ENCODE data around the gene COX15. TPM values are rescaled to one million over a fixed set of nuclear protein-coding genes. Genes with fewer than 3 reads are reported as not detected.
"Not testable (repeated sequence)": the region's sequence is repeated elsewhere in the genome, so short reads cannot be mapped to it uniquely, and the experiment has no call there.

The COX15 gene
- 34.7 TPM for total RNA-seq

DNA sequence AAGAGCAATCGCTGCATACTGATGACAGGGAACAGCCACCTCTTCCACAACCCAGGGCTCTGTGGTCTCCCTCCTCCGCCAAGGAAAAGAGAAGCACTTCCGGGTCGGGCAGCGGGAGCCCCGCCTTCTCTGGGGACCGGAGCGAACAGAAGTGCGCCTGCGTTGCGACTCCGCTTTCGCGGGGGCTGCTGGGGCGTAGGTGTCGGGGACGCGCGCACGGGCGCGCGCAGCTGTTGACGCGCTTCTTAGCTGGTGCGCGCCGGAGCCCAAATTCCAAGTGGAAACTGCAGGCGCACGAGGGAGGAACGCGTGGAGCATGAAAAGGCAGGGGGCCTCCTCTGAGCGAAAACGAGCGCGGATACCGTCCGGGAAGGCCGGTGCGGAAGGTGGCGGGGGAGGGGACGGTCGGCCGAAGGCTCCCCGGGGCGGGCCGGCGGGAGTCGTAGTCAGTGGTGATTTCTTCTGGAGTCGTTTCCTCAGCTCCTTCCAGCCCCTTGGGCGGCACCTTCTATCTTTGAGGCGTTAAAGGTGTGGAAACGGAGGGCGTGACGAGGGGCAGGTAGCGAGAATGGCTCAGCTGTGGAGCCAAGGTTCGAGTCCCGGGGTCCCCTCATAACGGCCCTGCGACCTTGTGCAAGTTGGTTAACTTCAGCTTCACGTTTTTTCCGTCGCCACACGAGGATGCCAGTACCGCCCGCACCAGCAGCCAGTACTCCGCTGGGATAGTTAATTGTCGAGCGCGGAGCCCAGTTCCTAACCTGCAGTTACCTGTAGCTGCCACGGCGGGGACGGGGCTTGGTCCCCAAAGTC is at the start of gene COX15, which contains the start of gene CUTC:
Gene COX15 (minus strand): TSS at position 95 of the 810 bp plus-strand sequence. CDS start 78 bp downstream, at position 17.
Gene CUTC (plus strand): TSS at position 202 of the 810 bp plus-strand sequence. CDS start 115 bp downstream, at position 317.
- DNase-seq (ENCODE audit: low read depth in 2 of 3, low spot score in 2 of 3) = peak; percentile 91 to 97 (median 97)

DNA sequence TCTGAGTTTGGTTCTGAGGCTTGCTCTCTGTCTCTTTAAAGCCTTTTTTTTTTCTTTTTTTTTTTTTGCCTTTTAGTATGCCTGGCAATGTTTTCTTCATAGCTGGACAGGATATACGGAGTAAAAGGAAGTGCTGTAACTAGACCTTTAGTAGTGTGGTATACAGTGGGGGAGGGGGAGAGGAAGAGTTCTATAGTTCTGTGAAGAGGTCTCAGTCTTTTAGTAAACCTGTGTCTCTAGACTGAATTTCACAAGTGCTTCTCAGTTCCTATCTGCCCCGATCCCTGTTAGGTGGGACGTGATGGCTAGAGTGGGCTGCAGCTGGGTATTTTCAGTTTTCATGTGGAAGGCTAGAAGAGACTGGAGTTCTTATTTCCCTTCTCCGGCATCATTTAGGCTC is 47.4 kb upstream of the COX15 start:
- peak in 2 of 3 donors; percentile 11 to 33 for DNase-seq (ENCODE audit: low read depth in 2 of 3, low spot score in 2 of 3)

DNA sequence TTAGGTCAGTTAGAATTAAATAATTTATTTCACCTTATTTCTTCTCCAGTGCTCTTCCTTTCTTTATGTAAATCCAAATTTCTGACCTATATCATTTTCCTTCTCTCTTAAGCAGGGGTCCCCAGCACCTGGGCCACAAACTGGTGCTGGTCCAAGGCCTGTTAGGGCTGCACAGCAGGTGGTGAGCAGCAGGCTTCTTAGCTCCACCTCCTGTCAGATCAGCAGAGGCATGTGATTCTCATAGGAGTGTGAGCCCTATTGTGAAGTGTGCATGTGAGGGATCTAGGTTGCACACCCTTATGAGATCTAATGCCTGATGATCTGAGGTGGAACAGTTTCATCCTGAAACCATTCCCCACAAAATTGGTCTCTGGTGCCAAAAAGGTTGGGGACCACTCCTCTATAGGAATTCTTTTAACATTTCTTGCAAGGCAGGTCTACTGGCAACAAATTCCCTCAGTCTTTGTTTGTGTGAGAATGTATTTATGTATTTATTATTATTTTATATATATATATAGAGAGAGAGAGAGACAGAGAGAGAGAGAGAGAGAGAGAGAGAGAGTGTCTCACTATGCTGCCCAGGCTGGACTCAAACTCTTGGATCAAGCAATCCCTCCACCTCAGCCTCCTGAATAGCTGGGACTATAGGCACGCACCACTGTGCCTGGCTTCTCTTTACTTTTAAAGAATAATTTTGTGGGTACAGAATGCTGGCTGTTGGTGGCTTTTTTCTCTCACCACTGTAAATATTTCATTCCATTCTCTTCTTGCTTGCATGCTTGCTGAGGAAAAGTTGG is 46.2 kb upstream of the COX15 start:
- DNase-seq (ENCODE audit: low read depth in 2 of 3, low spot score in 2 of 3) = no peak

DNA sequence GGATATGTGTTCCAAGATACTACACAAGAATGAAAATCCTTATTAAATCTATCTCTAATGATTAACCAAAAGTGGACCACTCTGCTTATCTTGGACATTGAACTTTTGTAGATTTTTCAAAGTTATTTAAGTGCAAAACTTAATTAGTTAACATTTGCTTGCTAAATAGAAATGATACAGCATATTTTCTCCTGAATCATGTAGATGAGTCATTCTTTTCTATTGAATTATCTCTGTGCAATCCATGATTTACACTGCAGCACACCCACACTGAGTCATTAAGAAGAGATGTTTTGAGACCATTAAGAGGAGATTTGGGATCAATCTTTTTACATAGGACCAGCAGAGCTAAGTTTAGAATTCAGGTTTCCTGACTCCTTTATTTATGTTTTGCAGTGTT is 43.9 kb upstream of the COX15 start:
- DNase-seq (ENCODE audit: low read depth in 2 of 3, low spot score in 2 of 3) = peak in 2 of 3 donors; percentile 36 to 49

DNA sequence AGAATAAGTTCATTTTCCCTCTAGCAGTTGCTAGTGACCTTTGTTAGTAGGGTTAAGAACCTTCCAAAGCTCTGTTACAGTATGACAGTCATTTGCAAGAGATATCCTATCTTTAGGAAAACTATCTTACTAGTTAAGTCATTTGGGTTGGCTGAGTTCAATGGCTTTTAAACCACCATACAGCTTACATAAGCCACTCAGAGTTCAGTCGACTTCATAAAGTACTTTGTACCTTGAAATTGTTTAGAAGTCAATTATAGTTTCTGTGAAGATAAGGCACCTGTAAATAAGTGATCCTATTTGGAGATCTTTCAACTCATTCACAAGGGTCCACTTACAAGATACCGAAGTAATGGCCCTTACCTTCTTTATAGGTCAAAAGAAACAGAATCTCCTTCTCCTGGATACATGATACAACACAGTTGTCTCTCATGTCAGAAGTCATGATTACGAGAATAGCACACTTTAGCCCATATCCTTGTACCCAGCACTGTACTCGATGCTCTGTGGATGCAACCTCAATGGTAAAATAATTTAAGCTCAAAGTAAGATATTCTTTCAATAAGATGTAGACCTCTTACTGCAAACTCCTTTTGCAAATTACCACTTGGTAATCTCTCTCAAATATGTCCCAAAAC is 38.6 kb upstream of the COX15 start:
- no peak for DNase-seq (ENCODE audit: low read depth in 2 of 3, low spot score in 2 of 3)

DNA sequence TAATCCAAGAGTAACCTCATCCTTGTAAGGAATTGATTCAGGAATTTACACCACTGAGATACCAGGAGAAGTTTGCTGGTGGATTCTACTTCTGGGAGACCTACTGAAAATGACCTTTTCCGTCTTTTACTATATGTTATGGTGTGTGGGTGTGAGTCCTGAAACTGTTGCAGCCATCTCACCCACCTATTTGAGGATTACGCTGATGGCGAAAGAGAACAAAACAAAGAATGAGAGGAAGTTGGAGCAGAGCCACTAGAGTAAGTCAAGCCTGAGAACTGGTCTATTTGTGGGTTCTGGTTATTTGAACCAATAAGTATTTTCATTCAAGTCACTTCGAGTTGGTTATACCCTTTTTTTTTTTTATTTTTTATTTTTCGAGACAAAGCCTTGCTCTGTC is 37.8 kb upstream of the COX15 start:
- no peak for DNase-seq (ENCODE audit: low read depth in 2 of 3, low spot score in 2 of 3)

DNA sequence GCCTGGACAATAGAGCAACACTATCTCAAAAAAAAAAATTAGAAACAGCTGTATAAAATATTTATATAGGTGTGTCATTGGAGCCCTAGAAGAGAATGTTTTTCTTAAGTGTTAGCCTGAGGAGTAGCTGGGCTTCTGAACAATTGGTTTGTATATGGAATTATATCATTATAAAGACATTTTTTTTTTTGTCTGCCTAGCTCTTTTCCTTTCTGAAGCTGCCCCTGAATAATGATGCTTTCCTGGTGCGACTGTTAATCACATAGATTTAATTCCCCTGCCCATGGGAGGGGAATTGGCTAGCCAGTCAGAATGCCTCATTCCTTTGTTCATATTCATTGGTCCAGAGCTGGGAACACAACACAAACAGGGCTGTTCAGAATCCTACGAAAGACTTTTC is 36.6 kb upstream of the COX15 start:
- DNase-seq (ENCODE audit: low read depth in 2 of 3, low spot score in 2 of 3) = no peak

DNA sequence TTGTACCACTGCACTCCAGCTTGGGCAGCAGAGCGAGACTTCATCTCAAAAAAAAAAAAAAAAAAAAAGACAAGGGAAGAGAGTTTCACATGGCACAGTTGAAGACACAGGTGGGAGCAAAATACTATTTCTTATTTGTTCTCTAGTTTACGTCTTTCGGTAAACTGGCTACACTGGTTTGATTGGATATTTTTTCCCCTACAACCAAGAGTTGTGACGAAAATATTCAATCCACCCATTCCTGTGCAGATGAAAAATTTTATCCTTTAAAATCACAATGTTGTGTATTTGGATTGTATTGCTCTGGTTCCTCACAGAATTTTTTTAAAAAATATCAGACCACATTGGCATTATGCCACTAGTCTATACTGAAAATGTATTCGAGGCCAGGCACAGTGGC is 36.0 kb upstream of the COX15 start:
- DNase-seq (ENCODE audit: low read depth in 2 of 3, low spot score in 2 of 3) = no peak

DNA sequence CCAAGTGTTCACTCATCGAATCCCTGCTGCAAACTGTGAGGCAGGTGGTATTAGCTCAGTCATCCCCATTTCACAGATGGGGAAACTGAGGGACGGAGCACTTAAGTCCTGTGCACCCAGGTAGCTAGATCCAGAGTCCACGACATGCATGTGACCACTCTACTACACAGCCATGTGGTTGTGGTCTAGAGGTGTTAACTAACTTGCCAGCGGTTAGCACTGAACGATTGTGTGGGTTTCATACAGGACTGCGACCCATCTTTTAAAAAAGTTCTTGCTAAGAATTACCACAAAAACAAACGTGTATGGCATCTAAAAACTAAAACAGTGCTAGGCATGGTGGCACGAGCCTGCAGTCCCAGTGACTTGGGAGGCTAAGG is 34.4 kb upstream of the COX15 start:
- no peak for DNase-seq (ENCODE audit: low read depth in 2 of 3, low spot score in 2 of 3)

DNA sequence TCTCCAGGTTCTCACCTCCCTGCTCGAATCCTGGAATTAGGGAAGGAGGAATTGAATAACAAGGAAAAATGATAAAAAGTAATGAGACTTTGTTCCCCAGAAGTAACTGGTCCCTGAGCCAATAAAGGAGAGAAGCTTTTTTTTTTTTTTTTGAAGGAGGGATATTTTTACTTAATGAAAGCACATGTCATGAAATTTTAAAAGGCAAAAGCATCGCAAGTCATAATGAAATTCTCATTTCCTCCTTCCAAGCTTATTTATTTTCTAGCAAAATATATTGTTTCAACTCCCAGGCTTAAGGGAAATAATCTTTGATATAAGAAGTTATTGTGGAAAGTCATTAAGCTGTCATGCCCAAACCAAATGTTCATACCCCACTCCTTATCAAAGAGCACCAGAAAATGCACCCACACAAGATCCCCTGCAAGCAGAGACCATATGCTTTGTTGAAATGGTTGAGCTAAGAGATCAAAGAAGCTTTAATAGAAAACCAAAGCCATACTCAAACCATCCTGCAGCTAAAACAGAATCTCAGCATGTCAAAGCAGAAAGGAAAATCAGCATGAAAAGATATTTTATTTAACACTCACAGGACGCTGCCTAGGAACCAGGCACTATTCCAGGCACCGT is 33.9 kb upstream of the COX15 start:
- no peak for DNase-seq (ENCODE audit: low read depth in 2 of 3, low spot score in 2 of 3)

DNA sequence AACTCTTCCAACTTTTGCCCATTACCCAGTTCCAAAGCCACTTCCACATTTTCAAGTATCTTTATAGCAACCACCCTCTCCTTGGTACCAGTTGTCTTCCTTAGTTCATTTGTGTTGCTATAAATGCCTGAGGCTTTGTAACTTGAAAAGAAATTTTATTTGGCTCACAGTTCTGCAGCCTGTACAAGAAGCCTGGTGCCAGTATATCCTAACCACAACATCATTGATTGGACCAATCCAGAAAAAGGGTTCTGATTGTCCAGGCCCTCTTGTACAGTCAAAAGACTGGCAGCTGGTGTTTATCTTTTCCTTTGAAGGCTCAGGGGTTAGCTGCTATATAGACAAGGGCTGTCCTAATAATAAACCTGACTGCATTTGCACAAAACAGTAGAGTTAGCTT is 29.4 kb upstream of the COX15 start:
- DNase-seq (ENCODE audit: low read depth in 2 of 3, low spot score in 2 of 3) = no peak

DNA sequence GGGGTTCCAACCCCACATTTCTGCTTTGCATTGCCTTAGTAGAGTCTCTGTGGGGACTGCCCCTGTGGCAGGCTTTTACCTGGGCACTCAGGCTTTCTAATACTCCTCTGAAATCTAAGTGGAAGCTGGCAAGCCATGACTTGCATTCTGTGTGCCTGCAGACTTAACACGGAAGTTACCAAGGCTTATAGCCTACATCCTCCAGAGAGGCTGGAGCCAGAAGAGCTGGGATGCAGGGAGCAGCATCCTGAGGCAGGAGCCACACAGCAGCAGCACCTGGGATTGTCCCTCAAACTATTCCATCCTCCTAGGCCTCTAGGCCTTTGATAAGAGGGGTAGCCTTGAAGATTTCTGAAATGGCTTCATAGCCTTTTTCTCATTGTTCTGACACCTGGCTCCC is 28.4 kb upstream of the COX15 start:
- DNase-seq (ENCODE audit: low read depth in 2 of 3, low spot score in 2 of 3) = no peak

DNA sequence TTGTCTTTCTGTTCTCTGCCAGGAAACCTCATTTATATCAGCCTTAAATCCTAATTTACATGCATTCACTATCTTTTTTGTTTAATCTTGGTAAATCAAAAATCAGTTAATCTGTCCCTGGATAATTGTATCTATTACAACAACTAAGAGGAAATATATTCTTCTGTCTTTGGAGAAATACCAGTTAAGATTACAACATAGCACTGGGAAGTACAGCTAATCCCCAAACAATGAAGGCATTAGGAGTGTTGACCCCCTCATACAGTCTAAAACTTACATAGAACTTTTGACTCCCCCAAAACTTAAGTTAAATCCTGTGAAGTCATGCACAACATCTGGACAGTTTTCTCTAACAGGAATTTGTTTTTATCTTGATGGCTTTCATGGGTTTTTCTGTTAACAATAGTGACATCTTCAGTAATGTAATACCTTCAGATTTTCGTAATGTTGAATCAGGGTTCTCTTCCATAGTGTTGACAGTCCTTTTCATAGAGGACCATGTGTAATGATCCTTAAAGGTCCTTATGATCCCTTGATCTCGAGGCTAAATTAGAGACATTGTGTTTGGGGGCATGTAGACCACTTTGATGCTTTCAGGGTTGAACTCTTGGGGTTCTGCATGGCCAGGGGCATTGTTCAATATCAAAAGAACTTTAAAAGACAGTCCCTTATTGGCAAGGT is 26.4 kb upstream of the COX15 start:
- no peak for DNase-seq (ENCODE audit: low read depth in 2 of 3, low spot score in 2 of 3)

DNA sequence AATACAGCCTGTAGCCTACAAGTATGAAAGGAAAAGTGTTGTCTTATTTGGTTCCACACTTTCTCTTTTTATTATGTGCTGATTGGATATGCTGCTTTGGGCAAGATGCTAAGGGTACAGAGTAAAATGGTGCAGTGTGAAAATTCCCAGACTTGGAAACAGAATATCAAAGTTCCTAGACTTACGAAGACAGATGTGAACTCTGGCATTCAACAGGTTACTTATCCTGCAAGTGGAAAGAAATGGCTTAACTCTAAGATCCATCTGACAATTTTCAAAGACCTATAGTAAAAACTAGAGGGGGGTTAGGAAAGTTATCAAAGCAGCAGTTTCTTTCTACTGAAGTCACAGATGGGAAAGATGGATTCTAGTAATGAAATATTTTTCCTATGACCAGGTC is 24.2 kb upstream of the COX15 start:
- no peak for DNase-seq (ENCODE audit: low read depth in 2 of 3, low spot score in 2 of 3)

DNA sequence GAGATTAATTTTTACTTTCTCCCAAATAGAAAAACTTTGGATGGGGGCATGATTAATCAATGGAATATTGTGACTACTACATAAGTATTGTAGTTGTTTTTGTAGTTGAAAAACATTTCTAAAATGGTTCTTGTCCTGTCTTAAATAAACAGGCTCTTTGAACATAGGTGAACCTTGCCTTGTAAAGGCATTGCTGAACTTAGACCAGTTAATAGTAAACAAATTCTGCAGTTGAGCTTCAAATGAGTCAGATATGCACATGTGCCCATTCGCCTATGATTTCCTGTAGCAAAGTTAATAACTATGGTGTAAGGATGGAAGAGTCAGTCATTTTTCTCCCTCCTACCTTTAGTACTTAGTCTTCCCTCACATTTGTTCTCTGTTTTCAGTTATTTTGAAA is 22.7 kb upstream of the COX15 start:
- no peak for DNase-seq (ENCODE audit: low read depth in 2 of 3, low spot score in 2 of 3)

DNA sequence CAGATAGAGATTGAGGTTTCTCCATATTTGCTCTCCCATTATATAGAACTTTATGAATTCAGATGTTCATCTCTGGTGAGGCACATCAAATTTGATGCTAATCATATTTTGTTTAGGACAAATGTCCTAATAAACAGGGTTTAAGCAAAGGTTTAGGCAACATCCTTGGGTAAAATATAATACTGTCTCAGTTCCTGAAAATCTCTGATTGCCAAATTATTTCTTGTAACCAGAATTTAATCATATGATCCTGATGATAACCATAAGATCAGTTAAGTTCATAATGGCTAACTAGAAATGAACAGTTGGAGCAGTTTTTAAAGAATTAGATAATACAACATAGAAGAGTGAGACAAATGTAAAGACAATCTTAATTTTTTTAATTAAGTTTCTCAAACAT is 18.7 kb upstream of the COX15 start:
- DNase-seq (ENCODE audit: low read depth in 2 of 3, low spot score in 2 of 3) = no peak

DNA sequence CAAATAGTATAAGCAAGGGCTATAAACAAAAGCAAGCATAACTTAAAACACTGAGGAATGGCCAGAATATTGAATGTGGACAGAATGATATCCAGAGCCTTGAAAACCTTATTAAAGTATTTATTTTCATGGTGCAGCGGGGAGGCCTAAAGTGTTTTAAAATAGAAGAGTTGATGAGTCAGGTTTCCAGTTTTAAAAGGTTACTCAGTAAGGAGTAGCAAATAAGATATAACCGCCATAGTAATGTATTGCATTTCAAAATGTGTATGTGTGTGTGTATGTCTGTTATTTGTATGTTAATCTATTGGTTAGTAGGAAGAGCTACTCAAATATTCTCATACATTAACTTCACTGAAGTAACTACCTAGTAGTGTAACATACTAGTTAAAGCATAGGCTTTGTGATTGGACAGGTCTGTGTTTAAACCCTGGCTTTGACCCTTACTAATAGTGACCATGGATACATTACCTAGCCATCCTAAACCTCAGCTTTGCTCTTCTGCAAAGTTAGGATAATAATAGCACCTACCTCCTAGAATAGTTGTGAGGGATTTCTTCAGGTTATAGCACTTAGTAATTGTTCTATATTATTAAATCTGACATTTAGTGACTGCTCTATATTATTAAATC is 17.0 kb upstream of the COX15 start:
- DNase-seq (ENCODE audit: low read depth in 2 of 3, low spot score in 2 of 3) = no peak

DNA sequence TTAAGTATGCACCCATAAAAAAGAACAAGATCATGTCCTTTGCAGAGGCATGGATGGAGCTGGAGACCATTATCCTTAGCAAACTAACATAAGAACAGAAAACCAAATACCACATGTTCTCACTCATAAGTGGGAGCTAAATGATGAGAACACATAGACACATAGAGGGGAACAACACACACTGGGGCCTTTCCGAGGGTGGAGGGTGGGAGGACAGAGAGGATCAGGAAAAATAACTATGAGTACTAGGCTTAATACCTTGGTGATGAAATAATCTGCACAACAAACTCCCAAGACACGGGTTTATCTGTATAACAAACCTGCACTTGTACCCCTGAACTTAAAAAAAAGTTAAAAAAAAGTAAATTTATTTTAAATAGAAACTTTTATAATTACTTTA is 14.2 kb upstream of the COX15 start:
- not testable (repeated sequence) for DNase-seq (ENCODE audit: low read depth in 2 of 3, low spot score in 2 of 3)

DNA sequence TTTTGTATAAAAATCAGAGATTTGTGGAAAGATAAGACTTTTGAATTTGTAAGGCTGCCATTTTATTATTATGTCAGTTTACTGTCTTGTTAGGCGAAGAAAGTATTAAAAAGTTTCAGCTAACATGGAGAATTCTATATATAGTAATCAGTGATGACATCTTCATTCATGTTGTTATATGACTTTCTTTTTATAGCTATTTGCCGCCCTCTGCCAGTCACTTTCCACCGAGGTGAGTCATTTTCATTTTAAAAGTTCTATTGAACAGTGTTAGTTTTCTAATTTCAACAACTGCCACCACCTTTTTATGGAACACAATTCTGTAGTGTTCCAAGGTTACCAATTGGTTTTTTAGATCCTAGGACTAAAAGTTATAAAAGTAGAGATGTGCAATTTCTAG is 11.9 kb upstream of the COX15 start:
- DNase-seq (ENCODE audit: low read depth in 2 of 3, low spot score in 2 of 3) = no peak

DNA sequence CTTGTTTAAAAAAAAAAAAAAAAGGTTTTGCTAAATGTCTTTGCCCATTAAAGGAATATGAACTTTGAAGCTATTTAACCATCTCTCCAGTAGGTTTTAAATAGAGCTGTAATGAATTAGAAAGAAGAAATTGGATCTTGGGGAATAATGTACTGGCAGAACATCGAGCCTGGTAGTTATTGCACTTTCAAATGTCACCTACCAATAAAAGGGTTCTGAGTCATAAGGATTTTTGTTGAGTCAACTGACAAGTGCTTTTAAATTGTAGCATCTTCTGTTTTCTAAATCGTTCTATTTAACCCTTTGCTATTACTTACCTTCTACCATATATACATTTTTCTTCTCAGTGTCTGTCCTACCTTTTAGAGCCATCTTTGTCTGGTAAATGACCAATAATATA is 10.8 kb upstream of the COX15 start:
- DNase-seq (ENCODE audit: low read depth in 2 of 3, low spot score in 2 of 3) = no peak
